Smooth muscle cell (in vitro differentiated cells): Measurements from ENCODE around the gene CBX3. TPM values are rescaled to one million over a fixed set of nuclear protein-coding genes. Genes with fewer than 3 reads are reported as not detected.

ENCODE experiments used
- DNase-seq: peaks from one replicate; lab custom pipeline; 2025; ENCODE audit not compliant: unreplicated experiment; lab: John Stamatoyannopoulos, UW
- H2AFZ ChIP-seq: fragments of 200-600 bp; sonication (generic); 2 replicates; pipeline ENCODE4 v1.6.0; 2016; ENCODE audit warnings: antibody characterized with exemption, low read depth, mild to moderate bottlenecking
- H3F3A ChIP-seq: fragments of 200-600 bp; sonication (generic); 2 replicates; pipeline ENCODE4 v1.6.0; 2017; ENCODE audit warnings: antibody characterized with exemption, low read depth
- H3K27ac ChIP-seq: fragments of 200-600 bp; sonication (generic); 2 replicates; pipeline ENCODE4 v1.5.1; 2016; ENCODE audit warnings: low read depth, mild to moderate bottlenecking
- H3K27me3 ChIP-seq: fragments of 200-600 bp; sonication (generic); 2 replicates; pipeline ENCODE4 v1.6.1; 2016; ENCODE audit warnings: low read depth, mild to moderate bottlenecking
- H3K36me3 ChIP-seq: fragments of 200-600 bp; sonication (generic); 2 replicates; pipeline ENCODE4 v1.5.1; 2016; ENCODE audit warnings: low read depth
- H3K4me1 ChIP-seq: fragments of 200-600 bp; sonication (generic); 2 replicates; pipeline ENCODE4 v1.5.1; 2016; ENCODE audit warnings: low read depth
- H3K4me2 ChIP-seq: fragments of 200-600 bp; sonication (generic); 2 replicates; pipeline ENCODE4 v1.6.0; 2016; ENCODE audit warnings: mild to moderate bottlenecking
- H3K4me3 ChIP-seq: fragments of 200-600 bp; sonication (generic); 2 replicates; pipeline ENCODE4 v1.5.1; 2016; ENCODE audit warnings: mild to moderate bottlenecking
- H3K79me2 ChIP-seq: fragments of 200-600 bp; sonication (generic); 2 replicates; pipeline ENCODE4 v1.6.0; 2016; ENCODE audit warnings: low read depth, mild to moderate bottlenecking
- H3K9ac ChIP-seq: fragments of 200-600 bp; sonication (generic); 2 replicates; pipeline ENCODE4 v1.6.0; 2016; ENCODE audit warnings: low read depth
- H3K9me3 ChIP-seq: fragments of 200-600 bp; sonication (generic); replicated peaks from 2 replicates; pipeline ENCODE4 v1.5.1; 2016; ENCODE audit warnings: low read depth
- H4K20me1 ChIP-seq: fragments of 200-600 bp; sonication (generic); 2 replicates; pipeline ENCODE4 v1.6.0; 2016; ENCODE audit warnings: low read depth
- WGBS: methylation state at CpG from one replicate; pipeline ENCODE4 v1.1.7; 2016; ENCODE audit warnings: low lambda C conversion rate; 5-methylcytosine and 5-hydroxymethylcytosine counted together
- polyA plus RNA-seq: library from polyadenylated mRNA; unstranded; fragments of >200 nt; fragmentation: Nextera tagmentation; extraction: Ambion mirVana; gene quantifications from 2 replicates; pipeline ENCODE4 v1.2.1, GENCODE V29; 2016
- total RNA-seq: library from RNA; depleted of rRNA; stranded (reverse); fragments of >200 nt; gene quantifications from 2 replicates; pipeline ENCODE4 v1.2.3, GENCODE V29; 2014
- TF ChIP-seq, protein P1 (sequence below): fragments of 200-600 bp; sonication (generic); IDR thresholded peaks from 2 replicates; pipeline ENCODE4 v1.5.1; 2017; ENCODE audit warnings: borderline replicate concordance, mild to moderate bottlenecking, antibody characterized with exemption; ENCODE audit not compliant: insufficient read depth, poor library complexity, severe bottlenecking

CBX3 gene
- total and polyA plus RNA-seq, 2 experiments from 2014 or later: 119 to 156 TPM

DNA sequence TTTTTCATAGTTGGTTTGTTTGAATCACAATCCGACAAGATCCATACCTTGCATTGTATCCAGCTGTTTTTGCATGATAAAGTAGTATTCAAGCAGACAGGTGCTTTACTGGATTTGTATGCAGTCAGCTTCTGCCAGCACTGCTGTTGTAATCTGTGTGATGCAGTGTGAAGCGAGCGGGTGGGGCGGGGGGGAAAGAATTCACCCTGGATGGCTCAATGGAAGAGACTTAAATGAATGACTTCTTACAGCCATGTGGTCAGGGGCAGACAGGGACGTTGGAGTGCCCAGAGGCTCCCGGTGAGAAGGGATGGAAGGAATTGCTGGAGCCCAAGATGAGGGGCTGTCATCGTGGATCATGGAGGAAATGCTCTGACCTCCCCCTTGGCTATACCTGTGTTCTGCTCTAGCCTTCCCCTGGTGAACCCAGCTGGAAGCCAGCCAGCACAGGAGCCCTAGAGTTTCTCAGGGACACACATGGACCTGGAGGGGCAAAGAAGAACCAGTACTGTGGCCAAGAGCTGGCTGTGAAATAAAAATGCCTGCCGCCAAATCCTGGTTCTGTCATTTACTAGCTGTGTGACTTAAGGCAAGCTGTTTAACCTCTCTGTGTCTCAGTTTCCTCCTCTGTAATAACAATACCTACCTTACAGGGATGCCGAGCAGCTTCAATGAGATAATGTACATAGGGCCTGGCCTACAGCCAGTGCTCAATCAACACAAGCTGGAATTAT is 35.4 kb upstream of the CBX3 start:
- Histone ChIP-seq H3K4me1 (no peaks in the 10 kb centered on the region), H3F3A (no peaks in the 10 kb centered on the region), H3K79me2 (no peaks in the 10 kb centered on the region), H4K20me1 (no peaks in the 10 kb centered on the region), H3K9ac (no peak overlapping the region), H3K27ac (no peak overlapping the region), H3K4me2 (no peak overlapping the region), H3K9me3 (no peaks in the 10 kb centered on the region), H3K36me3 (no peaks in the 10 kb centered on the region), H3K4me3 (no peak overlapping the region), H3K27me3 (no peaks in the 10 kb centered on the region), H2AFZ (no peak overlapping the region)
- WGBS: 81% methylated on average over 9 of the region's 9 CpGs
- TF ChIP-seq, protein P1, sequence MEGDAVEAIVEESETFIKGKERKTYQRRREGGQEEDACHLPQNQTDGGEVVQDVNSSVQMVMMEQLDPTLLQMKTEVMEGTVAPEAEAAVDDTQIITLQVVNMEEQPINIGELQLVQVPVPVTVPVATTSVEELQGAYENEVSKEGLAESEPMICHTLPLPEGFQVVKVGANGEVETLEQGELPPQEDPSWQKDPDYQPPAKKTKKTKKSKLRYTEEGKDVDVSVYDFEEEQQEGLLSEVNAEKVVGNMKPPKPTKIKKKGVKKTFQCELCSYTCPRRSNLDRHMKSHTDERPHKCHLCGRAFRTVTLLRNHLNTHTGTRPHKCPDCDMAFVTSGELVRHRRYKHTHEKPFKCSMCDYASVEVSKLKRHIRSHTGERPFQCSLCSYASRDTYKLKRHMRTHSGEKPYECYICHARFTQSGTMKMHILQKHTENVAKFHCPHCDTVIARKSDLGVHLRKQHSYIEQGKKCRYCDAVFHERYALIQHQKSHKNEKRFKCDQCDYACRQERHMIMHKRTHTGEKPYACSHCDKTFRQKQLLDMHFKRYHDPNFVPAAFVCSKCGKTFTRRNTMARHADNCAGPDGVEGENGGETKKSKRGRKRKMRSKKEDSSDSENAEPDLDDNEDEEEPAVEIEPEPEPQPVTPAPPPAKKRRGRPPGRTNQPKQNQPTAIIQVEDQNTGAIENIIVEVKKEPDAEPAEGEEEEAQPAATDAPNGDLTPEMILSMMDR: no peak
- no peak for DNase-seq

DNA sequence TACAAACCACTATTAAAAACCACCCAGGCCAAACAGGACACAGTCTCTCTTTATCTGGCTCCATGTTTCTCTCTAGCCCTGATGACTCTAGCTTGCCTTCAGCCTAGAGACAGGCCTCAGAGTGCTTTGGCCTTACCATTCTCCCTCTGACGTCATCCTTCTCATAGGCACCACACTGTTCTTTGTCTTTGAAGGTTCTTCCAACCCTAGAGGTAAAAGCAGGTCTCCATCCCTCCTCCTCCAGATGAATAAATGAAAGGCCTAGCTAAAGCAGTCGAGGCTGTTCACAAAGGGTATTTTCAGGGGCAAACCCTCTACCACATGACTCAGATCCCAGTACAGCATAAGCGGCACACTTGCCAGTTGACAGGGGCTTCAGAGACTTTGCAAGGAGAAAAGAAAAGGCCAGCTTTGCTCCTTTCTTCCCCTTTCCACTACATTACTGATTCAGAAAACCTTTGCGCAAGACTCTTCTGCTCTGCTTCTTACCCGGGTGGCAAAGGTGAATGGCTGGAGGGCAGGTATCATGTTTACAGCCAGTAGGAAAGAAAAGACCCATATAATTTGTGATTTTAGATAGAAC is 34.8 kb upstream of the CBX3 start:
- Histone ChIP-seq H3K36me3 (no peaks in the 10 kb centered on the region), H2AFZ (no peak overlapping the region), H3K4me3 (no peak overlapping the region), H3K4me2 (no peak overlapping the region), H3K4me1 (no peaks in the 10 kb centered on the region), H3F3A (no peaks in the 10 kb centered on the region), H3K9me3 (no peaks in the 10 kb centered on the region), H3K9ac (no peak overlapping the region), H3K79me2 (no peaks in the 10 kb centered on the region), H4K20me1 (no peaks in the 10 kb centered on the region), H3K27me3 (no peaks in the 10 kb centered on the region), H3K27ac (no peak overlapping the region)
- WGBS: 82% methylated on average over 5 of the region's 5 CpGs
- TF ChIP-seq, protein P1: no peak
- DNase-seq: no peak

DNA sequence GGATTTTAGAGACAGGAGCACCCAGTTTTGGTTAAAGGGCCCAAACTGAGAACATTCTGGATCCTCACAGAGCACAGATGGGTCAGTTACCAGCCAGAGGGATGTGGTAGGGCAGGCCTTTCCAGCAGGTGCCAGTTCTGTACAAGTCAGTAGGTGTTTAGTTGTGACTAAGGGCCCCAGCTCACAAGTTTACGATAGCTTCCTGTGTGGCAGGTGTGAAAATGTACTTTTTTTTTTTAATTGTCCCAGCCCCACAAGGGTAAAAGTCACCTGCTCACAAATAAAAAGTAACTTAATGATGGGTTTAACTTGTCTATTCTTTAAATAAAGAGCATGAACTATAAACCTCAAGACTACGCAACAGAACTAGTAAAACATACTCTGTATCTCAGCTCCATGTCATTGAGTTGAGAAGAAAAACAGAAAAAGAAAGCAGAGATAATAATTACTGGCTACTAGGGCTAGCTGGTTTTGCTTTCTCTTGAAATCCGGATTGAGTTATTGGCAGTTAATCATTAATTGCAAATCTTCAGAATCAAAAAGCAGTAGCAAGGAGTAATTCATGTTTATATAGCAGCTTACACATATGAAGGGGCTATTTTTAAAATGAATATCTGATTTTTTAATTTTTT is 34.1 kb upstream of the CBX3 start:
- H4K20me1 ChIP-seq: no peaks in the 10 kb centered on the region
- H3K4me1 ChIP-seq: no peaks in the 10 kb centered on the region
- no peaks in the 10 kb centered on the region for H3K27me3 ChIP-seq
- no peak overlapping the region for H3K4me3 ChIP-seq
- WGBS: 87% methylated on average over 3 of the region's 3 CpGs
- DNase-seq: no peak
- TF ChIP-seq, protein P1: no peak
- no peaks in the 10 kb centered on the region for H3K79me2 ChIP-seq
- no peak overlapping the region for H3K4me2 ChIP-seq
- no peaks in the 10 kb centered on the region for H3K9me3 ChIP-seq
- no peak overlapping the region for H3K27ac ChIP-seq
- no peak overlapping the region for H2AFZ ChIP-seq
- H3K36me3 ChIP-seq: no peaks in the 10 kb centered on the region
- H3K9ac ChIP-seq: no peak overlapping the region
- H3F3A ChIP-seq: no peaks in the 10 kb centered on the region
